Measurements from ENCODE around the gene GLT1D1.

DNA sequence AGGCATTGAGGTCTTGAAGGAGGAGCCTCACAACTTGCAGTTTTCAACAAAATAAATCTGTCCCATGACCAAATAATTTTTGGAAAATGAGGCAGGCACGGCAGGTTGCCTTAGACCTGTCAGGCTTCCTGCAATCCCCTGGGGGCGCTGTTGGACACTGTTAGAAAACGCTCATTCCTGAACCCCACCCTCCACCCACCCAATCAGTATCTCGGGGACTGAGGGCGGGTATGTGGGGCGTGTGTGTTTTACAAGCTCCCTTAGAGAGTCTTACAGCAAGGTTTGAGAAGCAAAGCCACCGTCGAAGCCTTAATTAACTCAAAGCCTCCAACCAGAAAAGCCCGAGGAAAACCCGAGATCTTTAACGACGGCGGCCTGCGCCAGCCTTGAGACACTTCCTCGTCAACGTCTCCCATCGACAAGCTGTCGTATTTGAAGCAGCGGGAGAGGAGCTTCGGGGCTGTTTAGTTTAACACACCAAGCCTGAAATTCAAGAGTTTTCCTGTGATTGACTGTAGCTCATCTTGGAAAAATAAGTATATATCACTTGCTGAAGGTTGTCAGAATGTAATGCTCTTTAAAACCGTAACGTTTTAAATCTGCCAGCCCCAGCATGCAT, 123.0 kb downstream of the GLT1D1 start:
- TF ChIP-seq, protein P1, sequence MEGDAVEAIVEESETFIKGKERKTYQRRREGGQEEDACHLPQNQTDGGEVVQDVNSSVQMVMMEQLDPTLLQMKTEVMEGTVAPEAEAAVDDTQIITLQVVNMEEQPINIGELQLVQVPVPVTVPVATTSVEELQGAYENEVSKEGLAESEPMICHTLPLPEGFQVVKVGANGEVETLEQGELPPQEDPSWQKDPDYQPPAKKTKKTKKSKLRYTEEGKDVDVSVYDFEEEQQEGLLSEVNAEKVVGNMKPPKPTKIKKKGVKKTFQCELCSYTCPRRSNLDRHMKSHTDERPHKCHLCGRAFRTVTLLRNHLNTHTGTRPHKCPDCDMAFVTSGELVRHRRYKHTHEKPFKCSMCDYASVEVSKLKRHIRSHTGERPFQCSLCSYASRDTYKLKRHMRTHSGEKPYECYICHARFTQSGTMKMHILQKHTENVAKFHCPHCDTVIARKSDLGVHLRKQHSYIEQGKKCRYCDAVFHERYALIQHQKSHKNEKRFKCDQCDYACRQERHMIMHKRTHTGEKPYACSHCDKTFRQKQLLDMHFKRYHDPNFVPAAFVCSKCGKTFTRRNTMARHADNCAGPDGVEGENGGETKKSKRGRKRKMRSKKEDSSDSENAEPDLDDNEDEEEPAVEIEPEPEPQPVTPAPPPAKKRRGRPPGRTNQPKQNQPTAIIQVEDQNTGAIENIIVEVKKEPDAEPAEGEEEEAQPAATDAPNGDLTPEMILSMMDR (IDR thresholded peaks at IDR 0.05), result peak in 2 of 7 experiments; percentile 15 to 22
- no peak for TF ChIP-seq POLR2A (IDR thresholded peaks at IDR 0.05)

All from body of pancreas (tissue), 4 donors.